Psoas muscle (tissue), 8 donors: ENCODE data around the gene PI3. TPM values are rescaled to one million over a fixed set of nuclear protein-coding genes. Genes with fewer than 3 reads are reported as not detected.

Experiments used
- ATAC-seq, 4 donors: fragments of 200-7000 bp; cut with Tn5 transposase; one replicate each; pipeline ENCODE4 v1.9.1; 2020; ENCODE audit warnings: moderate library complexity in 3 of 4, mild to moderate bottlenecking in 2 of 4
- DNase-seq, 2 donors: peaks; one replicate each; pipeline ENCODE4 v3.0.0-alpha.2; 2020
- H3K27ac ChIP-seq: fragments of 200-600 bp; one replicate; pipeline ENCODE4 v1.8.0; 2022
- H3K27me3 ChIP-seq, 3 donors: fragments of 200-600 bp in 1 of 3; one replicate each; pipeline versions ENCODE4 v1.6.1 to v1.8.0; 2013 to 2022; ENCODE audit warnings: low read length in 2 of 3, mild to moderate bottlenecking in 2 of 3, moderate library complexity in 1 of 3; ENCODE audit not compliant: insufficient read depth in 3 of 3
- H3K36me3 ChIP-seq, 2 donors: fragments of 200-600 bp in 1 of 2; one replicate each; pipeline versions ENCODE4 v1.6.1 to v1.8.0; 2013 to 2022; ENCODE audit warnings: low read depth in 1 of 2, mild to moderate bottlenecking in 1 of 2, moderate library complexity in 1 of 2; ENCODE audit not compliant: insufficient read depth in 1 of 2
- H3K4me1 ChIP-seq: fragments of 200-600 bp; one replicate; pipeline ENCODE4 v1.8.0; 2022
- H3K4me3 ChIP-seq: fragments of 200-600 bp; one replicate; pipeline ENCODE4 v1.8.0; 2022; ENCODE audit warnings: mild to moderate bottlenecking
- H3K9me3 ChIP-seq: fragments of 200-600 bp; one replicate; pipeline ENCODE4 v1.8.0; 2022
- CTCF ChIP-seq: fragments of 200-600 bp; IDR thresholded peaks from one replicate; pipeline ENCODE4 v1.8.0; 2022; ENCODE audit warnings: antibody characterized with exemption
- WGBS, 3 donors: extraction: QIAGEN DNeasy Blood & Tissue Kit; methylation state at CpG; one replicate each; pipeline versions ENCODE4 v1.1.6 to v1.1.7; 2013; 5-methylcytosine and 5-hydroxymethylcytosine counted together
- intact Hi-C, 2 donors: fragments of 100-400 bp; cut with DNase I; formaldehyde crosslinking; loops; one replicate each; pipeline versions ENCODE4 v1.11.0 to v1.14.2; 2022
- polyA plus RNA-seq, 3 donors: library from polyadenylated mRNA; stranded (reverse); fragments of 200-250 nt; gene quantifications; one replicate each; pipeline ENCODE4 v1.2.3, GENCODE V29; 2013
- total RNA-seq, 4 donors: library from RNA; stranded (reverse); fragmentation: NEBNext Ultra II Directional in 2 of 4; extraction: Animal tissue kit (Norgen Biotek cat#: 25700) in 2 of 4; gene quantifications; one replicate each; pipeline versions ENCODE4 v1.2.1 to v1.2.4, GENCODE V29; 2021 to 2023
- donor health status: healthy with polysubstance abuse.
- donor health status: DM: no; HTN: no; CAD: no; lungs with moderate emphysema.
- donor health status: Bipolar disorder and iron deficiency.
- donor health status: healthy.
- donor health status: DM: yes; HTN: yes; CAD: no.
- donor health status: DM: no; HTN: no; CAD: no.
- donor health status: DM: no; HTN: no; CAD: no.
- donor health status: DM: yes; HTN: yes; CAD: no.

Gene PI3
- total and polyA plus RNA-seq, 7 donors: 0.18 to 0.54 (median 0.38) TPM; not detected in 2

- H3K4me1 ChIP-seq: no peaks in the 10 kb centered on the region
- no peak within 1 kb of the TSS for H3K4me3 ChIP-seq
- DNase-seq (no peak), ATAC-seq (no peak)
- TF ChIP-seq CTCF: no peak
- 82 to 90% (median 87%) methylated on average over 4 of the region's 4 CpGs for WGBS, 3 donors
- peaks cover 2 to 6% (median 5%) of the 10 kb centered on the region in 3 donors for H3K27me3 ChIP-seq
- intact Hi-C loops: no loop called here
- H3K36me3 ChIP-seq: no peaks in the 10 kb centered on the region
- no peak within 1 kb of the TSS for H3K27ac ChIP-seq
- H3K9me3 ChIP-seq: no peaks in the 10 kb centered on the region
Observed at GRCh38 chr20:45221076-45221475, 46.4 kb downstream of the PI3 start, which contains the start of gene SEMG2. Gene SEMG2, plus strand, starts transcription at chr20:45221373. Its CDS starts 17 bp downstream, at chr20:45221390.

- intact Hi-C loops: no loop called here
- H3K4me1 ChIP-seq: no peaks in the 10 kb centered on the region
- H3K27ac ChIP-seq: no peak overlapping the region
- H3K36me3 ChIP-seq: no peaks in the 10 kb centered on the region
- ATAC-seq: no peak
- peaks cover 2 to 6% (median 5%) of the 10 kb centered on the region in 3 donors for H3K27me3 ChIP-seq
- TF ChIP-seq CTCF: no peak
- no peak overlapping the region for H3K4me3 ChIP-seq
- no peak for DNase-seq
- no peaks in the 10 kb centered on the region for H3K9me3 ChIP-seq
Observed at GRCh38 chr20:45223136-45223535, 48.4 kb downstream of the PI3 start.

Other genes with a start within 250 kb of the PI3 start
- gene TOMM34, start 214.5 kb upstream of the PI3 start, total RNA-seq: 10 to 100 TPM in 3 of 4 donors, 1 to 10 TPM in 1; 9.6 to 18.3 (median 14.5) TPM
- gene TOMM34, start 214.5 kb upstream of the PI3 start, polyA plus RNA-seq: 10 to 100 TPM; 10.4 to 38.0 (median 17.6) TPM
- gene STK4, start 208.4 kb upstream of the PI3 start, total RNA-seq: 1 to 10 TPM; 5.1 to 8.6 (median 7.3) TPM
- 1 to 10 TPM; 2.4 to 5.6 (median 4.0) TPM for gene STK4, start 208.4 kb upstream of the PI3 start, polyA plus RNA-seq
- not detected for gene KCNS1, start 73.8 kb upstream of the PI3 start, total RNA-seq
- under 1 TPM in 1 of 3 donors, not detected in 2; under 0.01 TPM for gene KCNS1, start 73.8 kb upstream of the PI3 start, polyA plus RNA-seq
- not detected for gene WFDC5, start 59.7 kb upstream of the PI3 start, total RNA-seq
- not detected for gene WFDC5, start 59.7 kb upstream of the PI3 start, polyA plus RNA-seq
- gene WFDC12, start 50.4 kb upstream of the PI3 start, total RNA-seq: not detected
- not detected for gene WFDC12, start 50.4 kb upstream of the PI3 start, polyA plus RNA-seq
- not detected for gene SEMG1, start 32.1 kb downstream of the PI3 start, total RNA-seq
- not detected for gene SEMG1, start 32.1 kb downstream of the PI3 start, polyA plus RNA-seq
- not detected for gene SEMG2, start 46.5 kb downstream of the PI3 start, total RNA-seq
- not detected for gene SEMG2, start 46.5 kb downstream of the PI3 start, polyA plus RNA-seq
- gene SLPI, start 79.7 kb downstream of the PI3 start, total RNA-seq: 100 to 1,000 TPM in 2 of 4 donors, 10 to 100 TPM in 1, 1 to 10 TPM in 1; 5.7 to 723 (median 123) TPM
- gene SLPI, start 79.7 kb downstream of the PI3 start, polyA plus RNA-seq: 100 to 1,000 TPM in 2 of 3 donors, 10 to 100 TPM in 1; 17.5 to 295 (median 251) TPM
- under 1 TPM in 1 of 4 donors, not detected in 3; 0.22 TPM for gene RBPJL, start 131.9 kb downstream of the PI3 start, total RNA-seq
- under 1 TPM in 2 of 3 donors, not detected in 1; 0.04 TPM for gene RBPJL, start 131.9 kb downstream of the PI3 start, polyA plus RNA-seq
- gene MATN4, start 133.4 kb downstream of the PI3 start, total RNA-seq: not detected
- not detected for gene MATN4, start 133.4 kb downstream of the PI3 start, polyA plus RNA-seq
- 100 to 1,000 TPM in 2 of 4 donors, 10 to 100 TPM in 2; 32.2 to 283 (median 161) TPM for gene SDC4, start 173.5 kb downstream of the PI3 start, total RNA-seq
- gene SDC4, start 173.5 kb downstream of the PI3 start, polyA plus RNA-seq: 100 to 1,000 TPM in 1 of 3 donors, 10 to 100 TPM in 2; 41.6 to 323 (median 63.9) TPM
- 10 to 100 TPM; 17.1 to 29.6 (median 22.9) TPM for gene SYS1, start 188.3 kb downstream of the PI3 start, total RNA-seq
- gene SYS1, start 188.3 kb downstream of the PI3 start, polyA plus RNA-seq: 10 to 100 TPM; 40.9 to 73.3 (median 58.1) TPM
- gene TP53TG5, start 203.4 kb downstream of the PI3 start, total RNA-seq: under 1 TPM in 2 of 4 donors, not detected in 2; 0.38 to 0.69 TPM
- 1 to 10 TPM in 1 of 3 donors, under 1 TPM in 2; 0.12 to 1.0 (median 0.16) TPM for gene TP53TG5, start 203.4 kb downstream of the PI3 start, polyA plus RNA-seq
- 100 to 1,000 TPM; 108 to 180 (median 163) TPM for gene DBNDD2, start 233.4 kb downstream of the PI3 start, total RNA-seq
- 100 to 1,000 TPM; 151 to 230 (median 162) TPM for gene DBNDD2, start 233.4 kb downstream of the PI3 start, polyA plus RNA-seq
- 10 to 100 TPM; 48.0 to 74.9 (median 57.1) TPM for gene PIGT, start 241.2 kb downstream of the PI3 start, total RNA-seq
- 100 to 1,000 TPM in 1 of 3 donors, 10 to 100 TPM in 2; 57.3 to 113 (median 94.7) TPM for gene PIGT, start 241.2 kb downstream of the PI3 start, polyA plus RNA-seq